VCaP (cell line): ENCODE measurements around the gene TRAPPC12.

ENCODE experiments used
- H3K27ac ChIP-seq: fragments of 450-650 bp; 2 replicates; pipeline ENCODE4 v1.5.1; 2017
- TF ChIP-seq, protein P1 (sequence below): fragments of 450-650 bp; conservative IDR thresholded peaks from 2 replicates; pipeline ENCODE4 v1.5.1; 2017; ENCODE audit warnings: mild to moderate bottlenecking, moderate library complexity

TRAPPC12 gene

DNA sequence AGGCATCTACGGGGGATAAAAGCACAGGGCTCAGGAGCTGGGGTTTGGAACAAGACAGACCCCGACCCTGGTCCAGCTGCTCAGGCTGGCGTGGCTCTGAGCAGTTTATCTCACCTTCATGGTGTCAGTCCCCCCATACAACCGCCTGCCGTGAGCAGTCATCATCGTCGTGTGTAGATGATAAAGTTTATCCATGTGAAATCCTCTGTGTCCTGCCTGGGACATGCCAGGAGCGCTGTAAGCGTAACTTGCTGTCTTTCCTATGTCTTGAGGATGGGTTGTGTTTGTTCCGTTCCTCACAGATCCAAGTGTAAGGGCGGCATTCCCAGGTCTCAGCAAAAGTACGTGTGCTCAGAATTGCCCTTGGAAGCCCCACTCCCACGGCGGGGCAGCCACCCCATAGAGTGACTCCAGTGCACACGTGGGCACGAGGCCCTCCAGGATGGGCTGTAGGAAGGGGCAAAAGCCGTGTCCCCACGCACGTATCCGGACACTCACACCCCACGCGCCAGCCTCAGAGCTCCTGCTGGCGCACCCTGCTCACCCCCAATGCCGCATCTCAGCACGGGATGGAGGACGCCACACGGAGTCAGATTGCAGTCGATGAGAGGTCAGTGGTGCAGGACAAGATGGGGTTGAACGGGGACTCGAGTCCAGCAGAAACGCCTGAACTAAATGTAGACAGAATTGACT is 88.9 kb downstream of the TRAPPC12 start:
- TF ChIP-seq, protein P1, sequence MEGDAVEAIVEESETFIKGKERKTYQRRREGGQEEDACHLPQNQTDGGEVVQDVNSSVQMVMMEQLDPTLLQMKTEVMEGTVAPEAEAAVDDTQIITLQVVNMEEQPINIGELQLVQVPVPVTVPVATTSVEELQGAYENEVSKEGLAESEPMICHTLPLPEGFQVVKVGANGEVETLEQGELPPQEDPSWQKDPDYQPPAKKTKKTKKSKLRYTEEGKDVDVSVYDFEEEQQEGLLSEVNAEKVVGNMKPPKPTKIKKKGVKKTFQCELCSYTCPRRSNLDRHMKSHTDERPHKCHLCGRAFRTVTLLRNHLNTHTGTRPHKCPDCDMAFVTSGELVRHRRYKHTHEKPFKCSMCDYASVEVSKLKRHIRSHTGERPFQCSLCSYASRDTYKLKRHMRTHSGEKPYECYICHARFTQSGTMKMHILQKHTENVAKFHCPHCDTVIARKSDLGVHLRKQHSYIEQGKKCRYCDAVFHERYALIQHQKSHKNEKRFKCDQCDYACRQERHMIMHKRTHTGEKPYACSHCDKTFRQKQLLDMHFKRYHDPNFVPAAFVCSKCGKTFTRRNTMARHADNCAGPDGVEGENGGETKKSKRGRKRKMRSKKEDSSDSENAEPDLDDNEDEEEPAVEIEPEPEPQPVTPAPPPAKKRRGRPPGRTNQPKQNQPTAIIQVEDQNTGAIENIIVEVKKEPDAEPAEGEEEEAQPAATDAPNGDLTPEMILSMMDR = no peak
- H3K27ac ChIP-seq = peak overlapping the region; percentile 85

DNA sequence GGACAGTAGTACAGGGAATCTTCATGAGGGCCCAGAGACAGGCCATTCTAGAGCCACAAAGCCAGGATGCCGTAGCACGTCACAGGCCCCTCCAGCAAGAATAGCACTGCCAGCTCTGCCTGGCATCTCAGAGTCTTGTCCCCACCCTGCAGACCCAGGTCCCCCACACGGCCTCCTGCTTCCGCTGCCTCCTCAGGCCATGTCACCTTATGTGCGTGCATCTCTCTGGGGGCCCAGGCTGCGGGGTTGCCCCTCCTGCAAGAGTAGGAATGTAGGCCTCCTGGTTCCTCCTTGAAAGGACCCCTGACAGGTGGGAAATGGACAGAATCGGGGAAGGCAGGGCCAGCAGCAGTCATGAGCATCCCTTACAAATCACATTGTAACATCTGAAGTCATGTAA is 90.0 kb downstream of the TRAPPC12 start:
- TF ChIP-seq, protein P1 = no peak
- H3K27ac ChIP-seq = peak overlapping the region; percentile 85

DNA sequence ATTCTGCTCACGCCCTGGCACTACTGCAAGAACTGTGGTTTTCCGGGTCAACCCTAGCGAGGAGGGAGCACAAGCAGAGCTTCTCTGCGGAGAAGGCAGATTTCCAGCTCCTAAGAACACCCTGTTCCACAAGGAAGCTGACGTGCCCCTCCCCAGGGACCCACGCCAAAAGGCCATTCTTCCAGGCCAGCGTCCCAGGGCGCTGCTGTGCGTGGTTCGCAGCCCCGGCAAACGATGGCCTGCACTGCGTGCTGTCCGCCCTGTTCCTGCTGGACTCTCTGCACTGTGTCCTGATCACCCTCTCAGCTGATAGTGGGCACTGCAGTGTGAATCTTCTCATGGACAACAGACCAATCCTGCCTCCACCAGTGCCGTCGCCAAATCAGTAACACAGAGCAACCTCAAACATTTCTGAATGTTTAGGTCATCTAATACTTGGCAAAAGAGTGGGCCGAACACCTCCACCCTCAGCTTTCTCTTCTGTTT is 90.7 kb downstream of the TRAPPC12 start:
- TF ChIP-seq, protein P1 = no peak
- H3K27ac ChIP-seq = peak overlapping the region; percentile 85

DNA sequence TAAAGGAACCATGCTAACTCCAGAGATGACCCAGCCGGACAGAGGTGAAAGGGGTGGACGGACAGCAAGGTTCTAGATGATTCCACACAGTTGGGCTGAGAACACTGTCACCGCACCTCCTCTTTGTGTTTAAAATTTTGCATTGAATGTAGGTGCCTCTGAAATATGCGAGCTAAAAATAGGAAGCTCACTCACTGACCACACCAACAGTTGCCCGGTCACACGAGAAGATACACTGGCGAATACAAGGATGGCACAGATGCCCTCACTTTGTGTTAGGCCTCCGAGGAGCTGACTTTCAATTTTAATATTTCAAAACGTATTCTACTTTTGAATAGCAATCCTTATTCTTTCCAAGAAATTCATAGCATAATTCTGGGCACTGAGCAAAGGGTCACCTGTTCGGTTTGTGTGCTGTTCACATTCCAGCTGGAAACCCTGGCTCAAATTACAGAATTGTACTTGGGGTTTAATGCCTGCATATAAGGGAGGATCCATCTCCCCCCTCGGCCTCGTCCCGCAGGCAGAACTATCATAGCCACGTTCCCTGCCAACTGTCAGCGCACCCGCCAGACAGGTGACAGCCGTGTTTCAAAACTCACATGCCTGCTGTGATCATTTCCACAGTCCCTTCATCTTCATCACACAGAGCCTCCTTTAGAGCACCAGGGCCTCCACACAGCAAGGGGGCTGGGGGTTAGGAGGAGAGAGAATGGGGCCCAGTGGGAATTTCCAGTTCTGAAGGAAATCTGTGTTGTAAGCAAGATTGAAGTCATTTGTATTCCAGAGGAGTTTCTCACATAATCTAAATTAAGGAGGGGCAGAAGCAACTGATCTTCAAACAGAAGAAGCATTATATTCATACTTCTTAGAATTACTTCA is 91.6 kb downstream of the TRAPPC12 start:
- TF ChIP-seq, protein P1 = no peak
- H3K27ac ChIP-seq = peak overlapping the region; percentile 85

DNA sequence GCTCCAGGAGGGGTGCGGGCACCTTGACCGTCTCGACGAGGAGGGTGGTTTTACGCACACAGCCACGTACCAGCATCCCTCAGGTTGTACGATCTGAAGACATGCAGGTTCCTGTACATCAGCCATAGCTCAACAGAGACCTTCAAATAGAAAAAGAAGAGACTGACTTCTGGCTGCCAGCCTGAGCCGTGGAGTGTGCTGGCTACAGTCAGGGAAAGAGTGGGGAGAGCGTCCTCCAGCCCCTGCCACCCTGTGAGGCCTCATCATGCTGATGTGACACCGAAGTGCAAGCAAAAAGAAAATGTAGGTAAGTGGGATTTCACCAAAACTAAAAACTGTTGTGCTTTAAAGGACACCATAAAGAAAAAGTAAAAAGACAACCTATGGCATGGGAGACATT is 92.8 kb downstream of the TRAPPC12 start:
- TF ChIP-seq, protein P1 = no peak
- H3K27ac ChIP-seq = no peak overlapping the region

DNA sequence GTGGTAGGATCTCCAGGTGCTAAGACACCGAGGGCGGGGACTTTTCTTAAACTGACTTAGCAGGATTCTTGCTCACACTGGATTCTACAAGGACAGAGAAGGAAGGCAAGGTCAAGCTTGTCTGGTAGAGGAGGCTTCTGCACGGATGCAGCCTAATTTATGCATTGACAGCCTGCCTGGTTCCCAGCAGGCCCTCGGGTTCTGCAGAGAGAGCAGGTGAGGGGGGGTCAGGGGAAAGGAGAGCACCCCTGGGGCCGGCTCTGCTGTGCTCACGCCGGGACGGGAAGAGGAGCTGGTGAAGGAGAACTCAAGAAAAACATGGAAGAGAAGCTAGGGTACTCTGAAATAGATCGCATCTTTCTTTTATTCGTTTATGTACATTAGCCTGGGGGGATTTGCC is 93.5 kb downstream of the TRAPPC12 start:
- no peak overlapping the region for H3K27ac ChIP-seq
- TF ChIP-seq, protein P1 = no peak

DNA sequence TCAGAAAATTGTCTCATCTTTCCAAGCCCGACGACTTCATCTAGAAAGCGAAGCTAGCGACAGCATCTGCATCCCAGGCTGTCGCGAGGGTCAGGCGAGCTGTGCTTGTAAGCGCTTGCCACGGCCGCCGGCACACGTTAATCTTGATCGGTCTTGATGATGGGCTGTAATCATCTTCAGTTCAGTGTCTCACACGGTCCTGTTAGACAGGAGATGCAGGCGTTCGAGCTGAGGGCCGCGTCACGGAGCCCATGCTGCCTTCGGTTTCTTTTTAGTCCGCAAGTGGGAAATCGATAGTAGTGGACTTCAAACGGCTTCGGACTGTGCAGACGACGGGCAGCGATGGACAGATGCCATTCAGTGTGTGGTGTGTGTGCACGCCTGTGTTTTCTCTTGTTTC is 96.3 kb downstream of the TRAPPC12 start:
- TF ChIP-seq, protein P1 = no peak
- no peak overlapping the region for H3K27ac ChIP-seq
